ENCODE measurements around the gene PTPRN. TPM values are rescaled to one million over a fixed set of nuclear protein-coding genes. Genes with fewer than 3 reads are reported as not detected.

PTPRN gene
- total RNA-seq, 4 donors from 2014 or later = not detected

- H3K4me3 ChIP-seq = no peak overlapping the region
- in situ Hi-C loops (cut with MboI; ENCODE audit: low sequenced_read_pairs in 4 of 4) (loop anchor here in 3 of 4 donors (10.0 to 25.0 kb wide), 3 partner anchors 244 to 294 kb away; partner anchors contain the start of genes CFAP65 (in 1 of the 3) and IHH (in 1 of the 3)), intact Hi-C loops (cut with DNase I; ENCODE audit: low total_unique reads) (no loop called here)
- no peaks in the 10 kb centered on the region for H3K36me3 ChIP-seq
- H3K27ac ChIP-seq = no peak overlapping the region
- no peak for TF ChIP-seq POLR2A (IDR thresholded peaks at IDR 0.05)
- TF ChIP-seq CTCF (IDR thresholded peaks at IDR 0.05 in 4 of 5, conservative IDR thresholded peaks at IDR 0.05 in 1 of 5) = no peak
- H3K27me3 ChIP-seq = peaks cover 28 to 42% (median 30%) of the 10 kb centered on the region in 3 donors
- ATAC-seq (no peak), DNase-seq (no peak)
- H3K9me3 ChIP-seq = no peaks in the 10 kb centered on the region
- H3K4me1 ChIP-seq = no peaks in the 10 kb centered on the region
Measured at GRCh38 chr2:219306047-219306446, 3.2 kb downstream of the PTPRN start.

GRCh38 chr2:219304223-219304622 lies 5.0 kb downstream of the PTPRN start:
- ATAC-seq = no peak
- Histone ChIP-seq H3K36me3 (no peaks in the 10 kb centered on the region), H3K4me1 (no peaks in the 10 kb centered on the region), H3K9me3 (no peaks in the 10 kb centered on the region), H3K27me3 (peaks cover 12 to 24% (median 20%) of the 10 kb centered on the region in 3 donors), H3K4me3 (no peak overlapping the region), H3K27ac (no peak overlapping the region)
- intact Hi-C loops (cut with DNase I; ENCODE audit: low total_unique reads) (no loop called here), in situ Hi-C loops (cut with MboI; ENCODE audit: low sequenced_read_pairs in 4 of 4) (loop anchor here in 3 of 4 donors (10.0 to 25.0 kb wide), 3 partner anchors 242 to 292 kb away; partner anchors contain the start of genes CFAP65 (in 1 of the 3) and IHH (in 1 of the 3))
- DNase-seq = no peak
- TF ChIP-seq POLR2A (IDR thresholded peaks at IDR 0.05) (no peak), CTCF (IDR thresholded peaks at IDR 0.05 in 4 of 5, conservative IDR thresholded peaks at IDR 0.05 in 1 of 5) (no peak)

- in situ Hi-C loops (cut with MboI; ENCODE audit: low sequenced_read_pairs in 4 of 4) (loop anchor here in 3 of 4 donors (10.0 to 25.0 kb wide), 3 partner anchors 240 to 290 kb away; partner anchors contain the start of genes CFAP65 (in 1 of the 3) and IHH (in 1 of the 3)), intact Hi-C loops (cut with DNase I; ENCODE audit: low total_unique reads) (no loop called here)
- no peaks in the 10 kb centered on the region for H3K36me3 ChIP-seq
- H3K27ac ChIP-seq = no peak overlapping the region
- peaks cover 0 to 9% (median 3%) of the 10 kb centered on the region in 3 donors for H3K27me3 ChIP-seq
- no peak overlapping the region for H3K4me3 ChIP-seq
- ATAC-seq (no peak), DNase-seq (no peak)
- TF ChIP-seq CTCF (IDR thresholded peaks at IDR 0.05 in 4 of 5, conservative IDR thresholded peaks at IDR 0.05 in 1 of 5) (no peak), POLR2A (IDR thresholded peaks at IDR 0.05) (no peak)
- no peaks in the 10 kb centered on the region for H3K9me3 ChIP-seq
- no peaks in the 10 kb centered on the region for H3K4me1 ChIP-seq
Measured at GRCh38 chr2:219302412-219302968, 6.7 kb downstream of the PTPRN start.

GRCh38 chr2:219300022-219300421 lies 9.2 kb downstream of the PTPRN start:
- no peak for TF ChIP-seq CTCF (IDR thresholded peaks at IDR 0.05 in 4 of 5, conservative IDR thresholded peaks at IDR 0.05 in 1 of 5)
- no peak for TF ChIP-seq POLR2A (IDR thresholded peaks at IDR 0.05)
- no peak overlapping the region for H3K27ac ChIP-seq
- no peak for ATAC-seq
- intact Hi-C loops (cut with DNase I; ENCODE audit: low total_unique reads) (no loop called here), in situ Hi-C loops (cut with MboI; ENCODE audit: low sequenced_read_pairs in 4 of 4) (loop anchor here in 3 of 4 donors (10.0 to 25.0 kb wide), 3 partner anchors 238 to 288 kb away; partner anchors contain the start of genes CFAP65 (in 1 of the 3) and IHH (in 1 of the 3))
- peaks cover 3 to 4% of the 10 kb centered on the region in 2 donors for H3K4me1 ChIP-seq
- no peak overlapping the region for H3K4me3 ChIP-seq
- no peaks in the 10 kb centered on the region for H3K36me3 ChIP-seq
- no peak for DNase-seq
- H3K27me3 ChIP-seq = no peaks in the 10 kb centered on the region
- H3K9me3 ChIP-seq = no peaks in the 10 kb centered on the region

Measured in gastrocnemius medialis (tissue), 4 donors.